Measurements from ENCODE around the gene CNST. TPM values are rescaled to one million over a fixed set of nuclear protein-coding genes. Genes with fewer than 3 reads are reported as not detected.

Gene CNST
- polyA plus RNA-seq, 1 donor (not counting 4 experiments of a cell fraction or from before 2014, with no cell fraction given) = 9.8 TPM

GRCh38 chr1:246658567-246658966, 92.3 kb downstream of the CNST start:
- H3K4me1 ChIP-seq (ENCODE audit: control insufficient read depth, extremely low read depth, insufficient read depth, low read length) = no peaks in the 10 kb centered on the region
- H3K4me2 ChIP-seq (ENCODE audit: control insufficient read depth, extremely low read depth, insufficient read depth, low read depth, low read length) = no peak overlapping the region
- DNase-seq (ENCODE audit: low read depth, low spot score) (no peak), FAIRE-seq (no peak)
- H3K27ac ChIP-seq (ENCODE audit: control insufficient read depth, insufficient read depth, low read length) = no peak overlapping the region
- H3K4me3 ChIP-seq (ENCODE audit: control insufficient read depth in 2 of 3, extremely low read depth in 1 of 3, insufficient read depth in 2 of 3, low read depth in 1 of 3, low read length in 3 of 3) = no peak overlapping the region
- no peaks in the 10 kb centered on the region for H3K9me3 ChIP-seq (ENCODE audit: control insufficient read depth, low read depth, low read length)
- no peaks in the 10 kb centered on the region for H4K20me1 ChIP-seq (ENCODE audit: control insufficient read depth, extremely low read depth, insufficient read depth, low read length)
- H2AFZ ChIP-seq (ENCODE audit: control insufficient read depth, low read length) = no peak overlapping the region
- dilution Hi-C loops (cut with MboI; ENCODE audit: extremely low pct_ligation_motif_present, low sequenced_read_pairs) = no loop called here
- H3K9ac ChIP-seq (ENCODE audit: control insufficient read depth, extremely low read depth, insufficient read depth, low read length) = no peak overlapping the region
- H3K9me1 ChIP-seq (ENCODE audit: control insufficient read depth, extremely low read depth, insufficient read depth, low read length) = no peaks in the 10 kb centered on the region
- TF ChIP-seq, protein P1, sequence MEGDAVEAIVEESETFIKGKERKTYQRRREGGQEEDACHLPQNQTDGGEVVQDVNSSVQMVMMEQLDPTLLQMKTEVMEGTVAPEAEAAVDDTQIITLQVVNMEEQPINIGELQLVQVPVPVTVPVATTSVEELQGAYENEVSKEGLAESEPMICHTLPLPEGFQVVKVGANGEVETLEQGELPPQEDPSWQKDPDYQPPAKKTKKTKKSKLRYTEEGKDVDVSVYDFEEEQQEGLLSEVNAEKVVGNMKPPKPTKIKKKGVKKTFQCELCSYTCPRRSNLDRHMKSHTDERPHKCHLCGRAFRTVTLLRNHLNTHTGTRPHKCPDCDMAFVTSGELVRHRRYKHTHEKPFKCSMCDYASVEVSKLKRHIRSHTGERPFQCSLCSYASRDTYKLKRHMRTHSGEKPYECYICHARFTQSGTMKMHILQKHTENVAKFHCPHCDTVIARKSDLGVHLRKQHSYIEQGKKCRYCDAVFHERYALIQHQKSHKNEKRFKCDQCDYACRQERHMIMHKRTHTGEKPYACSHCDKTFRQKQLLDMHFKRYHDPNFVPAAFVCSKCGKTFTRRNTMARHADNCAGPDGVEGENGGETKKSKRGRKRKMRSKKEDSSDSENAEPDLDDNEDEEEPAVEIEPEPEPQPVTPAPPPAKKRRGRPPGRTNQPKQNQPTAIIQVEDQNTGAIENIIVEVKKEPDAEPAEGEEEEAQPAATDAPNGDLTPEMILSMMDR (optimal IDR thresholded peaks at IDR 0.05 in 1 of 3, IDR thresholded peaks at IDR 0.05 in 1 of 3, conservative IDR thresholded peaks at IDR 0.05 in 1 of 3; ENCODE audit: extremely low read depth in 1 of 3, insufficient read depth in 2 of 3, low read length in 3 of 3) = no peak
- TF ChIP-seq EZH2 (IDR thresholded peaks at IDR 0.05; ENCODE audit: low read length) = no peak
- no peaks in the 10 kb centered on the region for H3K27me3 ChIP-seq (ENCODE audit: control insufficient read depth, extremely low read depth, insufficient read depth, low read length)
- H3K79me2 ChIP-seq (ENCODE audit: control insufficient read depth, insufficient read depth, low read length) = no peaks in the 10 kb centered on the region
- H3K36me3 ChIP-seq (ENCODE audit: control insufficient read depth in 2 of 2, extremely low read depth in 1 of 2, insufficient read depth in 2 of 2, low read length in 2 of 2) = peaks cover 3 to 4% of the 10 kb centered on the region in 2 experiments

DNA sequence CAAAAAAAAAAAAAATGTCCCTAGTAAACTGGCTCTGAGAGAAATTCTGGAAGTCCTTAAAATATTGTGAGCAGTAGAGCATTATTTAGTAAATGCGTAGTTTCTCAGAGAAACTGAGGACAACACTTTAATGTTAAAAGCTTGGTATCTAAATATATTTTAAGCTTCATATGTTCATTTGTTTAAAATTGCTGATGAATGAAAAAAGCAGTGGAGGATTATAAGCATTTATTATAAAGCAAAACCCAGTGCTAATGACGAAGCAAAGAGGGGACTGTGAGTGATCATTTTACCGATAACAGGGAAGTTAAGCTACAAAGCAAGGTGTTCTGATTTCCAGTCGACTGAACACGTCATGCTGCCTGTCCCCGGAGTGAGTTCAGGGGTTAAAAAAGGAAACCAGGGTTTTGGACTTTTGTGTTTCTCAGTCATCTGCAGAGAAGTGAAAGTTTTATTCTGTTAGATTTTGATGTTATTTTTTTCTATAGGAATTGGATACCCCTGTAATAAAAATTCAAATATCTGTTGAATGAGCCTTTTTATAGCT, 93.4 kb downstream of the CNST start:
- peaks cover 3 to 4% of the 10 kb centered on the region in 2 experiments for H3K36me3 ChIP-seq (ENCODE audit: control insufficient read depth in 2 of 2, extremely low read depth in 1 of 2, insufficient read depth in 2 of 2, low read length in 2 of 2)
- no peaks in the 10 kb centered on the region for H3K79me2 ChIP-seq (ENCODE audit: control insufficient read depth, insufficient read depth, low read length)
- DNase-seq (ENCODE audit: low read depth, low spot score) = no peak
- no peaks in the 10 kb centered on the region for H3K9me3 ChIP-seq (ENCODE audit: control insufficient read depth, low read depth, low read length)
- no peak for FAIRE-seq
- no peak overlapping the region for H3K9ac ChIP-seq (ENCODE audit: control insufficient read depth, extremely low read depth, insufficient read depth, low read length)
- TF ChIP-seq, protein P1 (optimal IDR thresholded peaks at IDR 0.05 in 1 of 3, IDR thresholded peaks at IDR 0.05 in 1 of 3, conservative IDR thresholded peaks at IDR 0.05 in 1 of 3; ENCODE audit: extremely low read depth in 1 of 3, insufficient read depth in 2 of 3, low read length in 3 of 3) = no peak
- no peak for TF ChIP-seq EZH2 (IDR thresholded peaks at IDR 0.05; ENCODE audit: low read length)
- H3K9me1 ChIP-seq (ENCODE audit: control insufficient read depth, extremely low read depth, insufficient read depth, low read length) = no peaks in the 10 kb centered on the region
- dilution Hi-C loops (cut with MboI; ENCODE audit: extremely low pct_ligation_motif_present, low sequenced_read_pairs) = no loop called here
- no peaks in the 10 kb centered on the region for H3K27me3 ChIP-seq (ENCODE audit: control insufficient read depth, extremely low read depth, insufficient read depth, low read length)
- H3K4me1 ChIP-seq (ENCODE audit: control insufficient read depth, extremely low read depth, insufficient read depth, low read length) = no peaks in the 10 kb centered on the region
- H3K4me3 ChIP-seq (ENCODE audit: control insufficient read depth in 2 of 3, extremely low read depth in 1 of 3, insufficient read depth in 2 of 3, low read depth in 1 of 3, low read length in 3 of 3) = no peak overlapping the region
- H3K27ac ChIP-seq (ENCODE audit: control insufficient read depth, insufficient read depth, low read length) = no peak overlapping the region
- H2AFZ ChIP-seq (ENCODE audit: control insufficient read depth, low read length) = no peak overlapping the region
- no peaks in the 10 kb centered on the region for H4K20me1 ChIP-seq (ENCODE audit: control insufficient read depth, extremely low read depth, insufficient read depth, low read length)
- H3K4me2 ChIP-seq (ENCODE audit: control insufficient read depth, extremely low read depth, insufficient read depth, low read depth, low read length) = no peak overlapping the region
